DND-41 (cell line): ENCODE data around the gene TMEM18.

Experiments used
- ATAC-seq: fragments of 200-7000 bp; cut with Tn5 transposase; 3 replicates; pipeline ENCODE4 v1.9.1; 2021; ENCODE audit warnings: low read depth; ENCODE audit not compliant: insufficient read depth
- DNase-seq: peaks from one replicate; pipeline ENCODE4 v3.0.0-alpha.2; 2020
- H2AFZ ChIP-seq: 2 replicates; pipeline ENCODE4 v1.6.0; 2012; ENCODE audit warnings: low read depth, low read length
- H3K27ac ChIP-seq: 2 replicates; pipeline ENCODE4 v1.5.1; 2012; ENCODE audit warnings: low read length, inconsistent platforms
- H3K27me3 ChIP-seq: fragments of 200-600 bp; sonication (generic); 2 replicates; pipeline ENCODE4 v1.6.0; 2012; ENCODE audit warnings: low read length, mild to moderate bottlenecking, inconsistent platforms; ENCODE audit not compliant: insufficient read depth, poor library complexity
- H3K36me3 ChIP-seq: 2 replicates; pipeline ENCODE4 v1.5.1; 2012; ENCODE audit warnings: low read length, inconsistent platforms; ENCODE audit not compliant: insufficient read depth
- H3K4me1 ChIP-seq: 2 replicates; pipeline ENCODE4 v1.5.1; 2012; ENCODE audit warnings: mild to moderate bottlenecking, low read length; ENCODE audit not compliant: insufficient read depth
- H3K4me2 ChIP-seq: 2 replicates; pipeline ENCODE4 v1.6.0; 2012; ENCODE audit warnings: mild to moderate bottlenecking, moderate library complexity, low read length, inconsistent platforms; ENCODE audit not compliant: insufficient read depth
- H3K4me3 ChIP-seq, 2 experiments: fragments of 200-600 bp in 1 of 2; shearing (Covaris generic) in 1 of 2; 2 replicates each; pipeline ENCODE4 v1.5.1; 2012 to 2016; ENCODE audit warnings: inconsistent platforms in 2 of 2, low read length in 2 of 2, mild to moderate bottlenecking in 2 of 2, low read depth in 1 of 2, moderate library complexity in 1 of 2
- H3K79me2 ChIP-seq: 2 replicates; pipeline ENCODE4 v1.6.0; 2012; ENCODE audit warnings: low read length, inconsistent platforms; ENCODE audit not compliant: insufficient read depth
- H3K9ac ChIP-seq: 2 replicates; pipeline ENCODE4 v1.6.0; 2012; ENCODE audit warnings: low read depth, mild to moderate bottlenecking, inconsistent platforms, low read length, moderate library complexity
- H3K9me3 ChIP-seq: 2 replicates; pipeline ENCODE4 v1.5.1; 2012; ENCODE audit warnings: low read length, moderate library complexity, mild to moderate bottlenecking, inconsistent platforms; ENCODE audit not compliant: insufficient read depth, severe bottlenecking
- H4K20me1 ChIP-seq: 2 replicates; pipeline ENCODE4 v1.6.0; 2012; ENCODE audit warnings: low read length; ENCODE audit not compliant: insufficient read depth
- EZH2 ChIP-seq: IDR thresholded peaks from 3 replicates; pipeline ENCODE4 v1.6.1; 2012; ENCODE audit warnings: borderline replicate concordance, low read depth, mild to moderate bottlenecking, moderate library complexity, low read length, inconsistent platforms; ENCODE audit not compliant: severe bottlenecking
- TF ChIP-seq, protein P1 (sequence below): IDR thresholded peaks from 2 replicates; pipeline ENCODE4 v1.5.1; 2012; ENCODE audit warnings: borderline replicate concordance, low read length, moderate library complexity, mild to moderate bottlenecking; ENCODE audit not compliant: poor library complexity, severe bottlenecking; ENCODE audit errors: extremely low read depth

TMEM18 gene

DNA sequence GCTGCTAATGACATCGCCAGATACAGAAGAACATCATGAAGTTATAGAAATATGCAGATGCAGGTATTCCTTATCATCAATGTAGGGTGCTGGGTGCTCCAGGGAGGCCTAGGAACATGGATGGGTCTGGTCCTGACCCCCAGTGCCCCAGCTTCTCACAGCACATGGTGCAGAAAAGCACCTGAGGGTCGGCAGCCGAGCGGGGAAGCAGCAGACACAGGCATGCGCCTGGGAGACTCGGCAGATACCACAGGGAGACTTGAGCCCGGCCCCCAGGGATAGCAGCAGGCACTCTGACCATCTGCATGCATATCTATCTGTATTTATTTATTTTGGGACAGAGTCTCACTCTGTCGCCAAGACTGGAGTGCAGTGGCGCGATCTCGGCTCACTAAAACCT lies 43.2 kb downstream of the TMEM18 start:
- H3K4me2 ChIP-seq: no peak overlapping the region
- H3K9me3 ChIP-seq: no peaks in the 10 kb centered on the region
- no peak for DNase-seq
- ATAC-seq: no peak
- H3K36me3 ChIP-seq: no peaks in the 10 kb centered on the region
- H3K4me3 ChIP-seq: no peak overlapping the region
- peaks cover 8% of the 10 kb centered on the region for H3K4me1 ChIP-seq
- H2AFZ ChIP-seq: no peak overlapping the region
- no peak overlapping the region for H3K9ac ChIP-seq
- H3K27me3 ChIP-seq: no peaks in the 10 kb centered on the region
- no peaks in the 10 kb centered on the region for H3K79me2 ChIP-seq
- no peak overlapping the region for H3K27ac ChIP-seq
- no peaks in the 10 kb centered on the region for H4K20me1 ChIP-seq
- no peak for TF ChIP-seq EZH2
- TF ChIP-seq, protein P1, sequence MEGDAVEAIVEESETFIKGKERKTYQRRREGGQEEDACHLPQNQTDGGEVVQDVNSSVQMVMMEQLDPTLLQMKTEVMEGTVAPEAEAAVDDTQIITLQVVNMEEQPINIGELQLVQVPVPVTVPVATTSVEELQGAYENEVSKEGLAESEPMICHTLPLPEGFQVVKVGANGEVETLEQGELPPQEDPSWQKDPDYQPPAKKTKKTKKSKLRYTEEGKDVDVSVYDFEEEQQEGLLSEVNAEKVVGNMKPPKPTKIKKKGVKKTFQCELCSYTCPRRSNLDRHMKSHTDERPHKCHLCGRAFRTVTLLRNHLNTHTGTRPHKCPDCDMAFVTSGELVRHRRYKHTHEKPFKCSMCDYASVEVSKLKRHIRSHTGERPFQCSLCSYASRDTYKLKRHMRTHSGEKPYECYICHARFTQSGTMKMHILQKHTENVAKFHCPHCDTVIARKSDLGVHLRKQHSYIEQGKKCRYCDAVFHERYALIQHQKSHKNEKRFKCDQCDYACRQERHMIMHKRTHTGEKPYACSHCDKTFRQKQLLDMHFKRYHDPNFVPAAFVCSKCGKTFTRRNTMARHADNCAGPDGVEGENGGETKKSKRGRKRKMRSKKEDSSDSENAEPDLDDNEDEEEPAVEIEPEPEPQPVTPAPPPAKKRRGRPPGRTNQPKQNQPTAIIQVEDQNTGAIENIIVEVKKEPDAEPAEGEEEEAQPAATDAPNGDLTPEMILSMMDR: no peak

DNA sequence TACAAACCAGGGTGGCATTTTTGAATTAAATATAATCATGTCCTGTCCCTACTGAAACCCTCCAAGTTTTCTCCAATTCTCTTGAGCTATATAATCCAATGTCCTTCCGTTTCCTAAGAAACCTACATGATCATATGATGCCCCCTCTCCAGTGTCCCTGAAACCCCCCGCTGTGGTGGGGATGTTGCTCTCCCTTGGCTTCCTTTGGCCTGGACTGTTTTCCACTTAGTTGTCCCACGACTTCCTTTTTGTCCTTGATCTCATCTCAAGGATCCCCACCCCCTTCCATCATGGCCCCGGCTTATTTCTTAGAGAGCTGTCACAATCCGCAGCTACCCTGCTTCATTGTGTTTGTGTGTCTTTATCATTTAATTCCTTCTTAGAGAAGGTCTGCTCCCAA lies 43.8 kb downstream of the TMEM18 start:
- H3K79me2 ChIP-seq: no peaks in the 10 kb centered on the region
- H3K27ac ChIP-seq: no peak overlapping the region
- H3K9me3 ChIP-seq: no peaks in the 10 kb centered on the region
- H3K4me3 ChIP-seq: no peak overlapping the region
- H2AFZ ChIP-seq: no peak overlapping the region
- H3K27me3 ChIP-seq: no peaks in the 10 kb centered on the region
- no peak for ATAC-seq
- no peak overlapping the region for H3K9ac ChIP-seq
- no peak for TF ChIP-seq EZH2
- TF ChIP-seq, protein P1: no peak
- H3K4me1 ChIP-seq: peaks cover 8% of the 10 kb centered on the region
- no peaks in the 10 kb centered on the region for H3K36me3 ChIP-seq
- no peak for DNase-seq
- no peaks in the 10 kb centered on the region for H4K20me1 ChIP-seq
- no peak overlapping the region for H3K4me2 ChIP-seq

DNA sequence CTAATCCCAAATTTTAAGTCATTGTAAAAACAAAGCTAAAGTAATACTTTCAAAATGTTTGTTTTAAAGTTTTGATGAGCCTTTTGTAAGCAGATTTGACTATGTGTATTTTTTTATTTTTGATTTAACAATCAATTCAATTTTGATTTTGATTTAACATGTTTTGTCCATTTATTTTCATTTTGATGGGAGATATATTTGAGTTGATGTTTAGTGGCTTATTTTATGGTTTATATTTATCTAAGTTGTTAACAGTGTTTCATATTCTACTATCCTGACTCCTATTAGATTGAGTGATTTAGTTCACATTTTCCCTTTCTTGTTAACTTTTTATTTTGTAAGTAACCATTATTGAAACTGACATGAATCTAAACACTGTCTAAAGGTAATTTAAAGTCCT lies 44.7 kb downstream of the TMEM18 start:
- Histone ChIP-seq H3K27ac (no peak overlapping the region), H3K79me2 (no peaks in the 10 kb centered on the region), H3K9me3 (no peaks in the 10 kb centered on the region), H3K4me1 (peaks cover 8% of the 10 kb centered on the region), H3K36me3 (no peaks in the 10 kb centered on the region), H3K27me3 (no peaks in the 10 kb centered on the region), H3K4me3 (no peak overlapping the region), H3K9ac (no peak overlapping the region), H2AFZ (no peak overlapping the region), H4K20me1 (no peaks in the 10 kb centered on the region), H3K4me2 (no peak overlapping the region)
- no peak for TF ChIP-seq EZH2
- TF ChIP-seq, protein P1: no peak
- no peak for ATAC-seq
- no peak for DNase-seq

GRCh38 chr2:631741-632140 lies 45.5 kb downstream of the TMEM18 start:
- TF ChIP-seq, protein P1: no peak
- no peak for TF ChIP-seq EZH2
- peaks cover 2% of the 10 kb centered on the region for H3K4me1 ChIP-seq
- H3K27ac ChIP-seq: no peak overlapping the region
- ATAC-seq: no peak
- H3K79me2 ChIP-seq: no peaks in the 10 kb centered on the region
- no peaks in the 10 kb centered on the region for H4K20me1 ChIP-seq
- no peaks in the 10 kb centered on the region for H3K36me3 ChIP-seq
- no peak for DNase-seq
- H3K27me3 ChIP-seq: no peaks in the 10 kb centered on the region
- no peak overlapping the region for H3K4me3 ChIP-seq
- no peak overlapping the region for H2AFZ ChIP-seq
- no peak overlapping the region for H3K9ac ChIP-seq
- no peaks in the 10 kb centered on the region for H3K9me3 ChIP-seq
- no peak overlapping the region for H3K4me2 ChIP-seq
